GM12878 (cell line): ENCODE data around the gene TEX13D. TPM values are rescaled to one million over a fixed set of nuclear protein-coding genes. Genes with fewer than 3 reads are reported as not detected.

ENCODE experiments used
- ATAC-seq: fragments of 200-7000 bp; cut with Tn5 transposase; 3 replicates; pipeline ENCODE4 v1.9.1; 2020; ENCODE audit warnings: mild to moderate bottlenecking, moderate library complexity
- BruUV-seq: library from RNA; stranded (reverse); fragments of 400-500 nt; replicated peaks from 2 replicates; lab custom pipeline; 2021; lab: Mats Ljungman, UMichigan
- CTCF ChIA-PET: fragments of 300-600 bp; sonication (Branson Sonifier 250); formaldehyde crosslinking; extraction: SDS; loops from one replicate; lab custom pipeline; 2021; ENCODE audit warnings: inconsistent platforms; lab: Yijun Ruan, JAX
- POLR2A ChIA-PET: fragments of 350-600 bp; formaldehyde crosslinking; extraction: SDS; loops from one replicate; lab custom pipeline; 2021; ENCODE audit warnings: inconsistent platforms; lab: Charles Lee
- RAD21 ChIA-PET: fragments of 300-600 bp; sonication (Branson Sonifier 250); formaldehyde crosslinking; loops from one replicate; lab custom pipeline; 2023; ENCODE audit warnings: antibody characterized with exemption; ENCODE audit not compliant: unreplicated experiment; lab: Charles Lee
- SMC1A ChIA-PET: fragments of 300-600 bp; sonication (Branson Sonifier 250); formaldehyde crosslinking; loops from one replicate; lab custom pipeline; 2023; ENCODE audit not compliant: unreplicated experiment, uncharacterized antibody; lab: Charles Lee
- DNase-seq: peaks from one replicate; pipeline ENCODE4 v3.0.0-alpha.2; 2011; ENCODE audit warnings: low read depth, low spot score
- FAIRE-seq: peaks from 3 replicates; lab custom pipeline; 2011; peaks lifted over from hg19 to GRCh38; lab: Jason Lieb, UNC
- H2AFZ ChIP-seq: 2 replicates; pipeline ENCODE4 v1.6.0; 2011; ENCODE audit warnings: low read depth, low read length, control low read depth; ENCODE audit not compliant: control insufficient read depth
- H3K27ac ChIP-seq: 2 replicates; pipeline ENCODE4 v1.5.1; 2011; ENCODE audit warnings: control low read depth; ENCODE audit not compliant: control insufficient read depth, insufficient read depth
- H3K27me3 ChIP-seq, 2 experiments: replicated peaks in 1 of 2; 2 replicates each; pipeline versions ENCODE4 v1.6.0 to v1.6.1; 2011; ENCODE audit warnings: low read length in 1 of 2; ENCODE audit not compliant: control insufficient read depth in 2 of 2, insufficient read depth in 2 of 2
- H3K36me3 ChIP-seq, 2 experiments: 2 replicates each; pipeline ENCODE4 v1.5.1; 2011; ENCODE audit warnings: low read length in 1 of 2; ENCODE audit not compliant: control insufficient read depth in 2 of 2, insufficient read depth in 2 of 2
- H3K4me1 ChIP-seq: 2 replicates; pipeline ENCODE4 v1.6.1; 2011; ENCODE audit warnings: mild to moderate bottlenecking, low read length, moderate library complexity, mixed read lengths; ENCODE audit not compliant: control insufficient read depth, insufficient read depth
- H3K4me2 ChIP-seq: 2 replicates; pipeline ENCODE4 v1.6.0; 2011; ENCODE audit warnings: control low read depth; ENCODE audit not compliant: control insufficient read depth, insufficient read depth
- H3K4me3 ChIP-seq: fragments of 200-600 bp; sonication (generic); 2 replicates; pipeline ENCODE4 v1.5.1; 2016
- H3K79me2 ChIP-seq: 2 replicates; pipeline ENCODE4 v1.6.0; 2011; ENCODE audit warnings: low read length; ENCODE audit not compliant: control insufficient read depth, insufficient read depth
- H3K9ac ChIP-seq: 2 replicates; pipeline ENCODE4 v1.8.0; 2011; ENCODE audit warnings: low read length, control low read depth, mixed read lengths; ENCODE audit not compliant: control insufficient read depth, insufficient read depth
- H3K9me3 ChIP-seq: replicated peaks from 3 replicates; pipeline ENCODE4 v1.5.1; 2011; ENCODE audit warnings: mild to moderate bottlenecking, low read length; ENCODE audit not compliant: control insufficient read depth, insufficient read depth
- H4K20me1 ChIP-seq: 2 replicates; pipeline ENCODE4 v1.6.0; 2011; ENCODE audit not compliant: control insufficient read depth, insufficient read depth
- BCLAF1 ChIP-seq: fragments of 450-650 bp; IDR thresholded peaks from 2 replicates; pipeline ENCODE4 v1.6.1; 2017; ENCODE audit warnings: antibody characterized with exemption, mild to moderate bottlenecking, moderate library complexity
- ESRRA ChIP-seq: IDR thresholded peaks from 2 replicates; pipeline ENCODE4 v1.6.1; 2012; ENCODE audit warnings: mild to moderate bottlenecking, low read length, improper control_type of control experiment
- FOXK2 ChIP-seq: fragments of 450-650 bp; IDR thresholded peaks from 2 replicates; pipeline ENCODE4 v1.6.1; 2017; ENCODE audit warnings: mild to moderate bottlenecking, moderate library complexity
- MYB ChIP-seq: fragments of 150-350 bp; IDR thresholded peaks from 2 replicates; pipeline ENCODE4 v1.6.1; 2014; ENCODE audit warnings: mild to moderate bottlenecking, low read depth, low read length, borderline replicate concordance
- NFIC ChIP-seq: IDR thresholded peaks from 2 replicates; pipeline ENCODE4 v1.6.1; 2012; ENCODE audit warnings: low read depth, mild to moderate bottlenecking, inconsistent platforms, low read length, moderate library complexity
- NFYA ChIP-seq: IDR thresholded peaks from 2 replicates; pipeline ENCODE4 v1.6.1; 2011; ENCODE audit warnings: low read depth, mild to moderate bottlenecking, low read length, improper control_type of control experiment, borderline replicate concordance
- PAX8 ChIP-seq: fragments of 450-650 bp; IDR thresholded peaks from 2 replicates; pipeline ENCODE4 v1.6.1; 2017; ENCODE audit warnings: mild to moderate bottlenecking, moderate library complexity
- REST ChIP-seq: IDR thresholded peaks from 2 replicates; pipeline ENCODE4 v1.6.1; 2012; ENCODE audit warnings: mild to moderate bottlenecking, low read depth, low read length
- SIX5 ChIP-seq: IDR thresholded peaks from 2 replicates; pipeline ENCODE4 v1.6.1; 2011; ENCODE audit warnings: mild to moderate bottlenecking, low read depth, low read length, moderate library complexity; ENCODE audit not compliant: severe bottlenecking
- STAT1 ChIP-seq: fragments of 450-650 bp; conservative IDR thresholded peaks from 2 replicates; pipeline ENCODE4 v1.6.1; 2014; ENCODE audit warnings: antibody characterized with exemption, mild to moderate bottlenecking
- ZBED1 ChIP-seq: IDR thresholded peaks from 2 replicates; pipeline ENCODE4 v1.6.1; 2016; ENCODE audit warnings: borderline replicate concordance
- ZNF274 ChIP-seq: IDR thresholded peaks from one replicate; pipeline ENCODE4 v1.8.0; 2011; ENCODE audit not compliant: insufficient read length, insufficient read depth
- WGBS: methylation state at CpG from one replicate; pipeline ENCODE4 v1.1.6; 2016; ENCODE audit warnings: low lambda C conversion rate; ENCODE audit not compliant: insufficient replicate concordance, insufficient coverage; ENCODE audit errors: missing lambda C conversion rate; 5-methylcytosine and 5-hydroxymethylcytosine counted together
- in situ Hi-C: fragments of 300-500 bp; cut with MboI; formaldehyde crosslinking; loops from 9 replicates; pipeline ENCODE4 v1.14.3; 2018; ENCODE audit warnings: mixed read lengths
- intact Hi-C: fragments of 100-400 bp; cut with micrococcal nuclease; formaldehyde crosslinking; loops from one replicate; pipeline ENCODE4 v1.14.2; 2022; ENCODE audit not compliant: unreplicated experiment
- polyA plus RNA-seq, 11 experiments: library from polyadenylated mRNA; depleted of rRNA in 4 of 11; unstranded in 6 of 11; stranded (reverse) in 5 of 11; fragments of >200 nt; fragmentation: Nextera tagmentation in 4 of 11; fragmentation: Illumina TruSeq in 1 of 11; extraction: Ambion mirVana in 4 of 11; extraction: Trizol in 1 of 11; gene quantifications; 1 replicate in 1 of 11; 2 replicates in 10 of 11; pipeline versions ENCODE4 v1.2.1 to v1.2.3, GENCODE V29; 2011 to 2016; ENCODE audit warnings: inconsistent platforms in 2 of 11, missing spikeins in 2 of 11, low read depth in 1 of 11
- total RNA-seq, 4 experiments: library from RNA; depleted of rRNA in 3 of 4; stranded (reverse); fragments of >200 nt in 3 of 4; fragmentation: Illumina TruSeq in 1 of 4; extraction: Trizol in 1 of 4; gene quantifications; 2 replicates each; pipeline versions ENCODE4 v1.2.1 to v1.2.3, GENCODE V29; 2013 to 2021

The TEX13D gene
- total and polyA plus RNA-seq, 10 of the 15 experiments (the other 5 are each of a cell fraction or from before 2014, with no cell fraction given), result 0.11 to 2.9 (median 0.19) TPM; not detected in 1

GRCh38 chrX:124337916-124338315 lies 5.5 kb downstream of the TEX13D start:
- no peaks in the 10 kb centered on the region for H3K79me2 ChIP-seq
- no peak overlapping the region for H3K27ac ChIP-seq
- H3K27me3 ChIP-seq, result no peaks in the 10 kb centered on the region
- DNase-seq (no peak), FAIRE-seq (no peak), ATAC-seq (no peak)
- H3K9ac ChIP-seq, result no peak overlapping the region
- intact Hi-C loops, result no loop called here
- POLR2A ChIA-PET, result interaction anchor here (1.8 kb wide), 1 partner anchor 10 kb away, joined by 5 read pairs; no protein-coding TSS in a partner anchor
- no peaks in the 10 kb centered on the region for H4K20me1 ChIP-seq
- no peaks in the 10 kb centered on the region for H3K9me3 ChIP-seq
- RAD21 ChIA-PET, result no interaction called here
- WGBS, result 5% methylated on average over 1 of the region's 1 CpG
- H3K36me3 ChIP-seq, result no peaks in the 10 kb centered on the region
- CTCF ChIA-PET, result no interaction called here
- H3K4me2 ChIP-seq, result no peak overlapping the region
- no peak overlapping the region for H3K4me3 ChIP-seq
- H2AFZ ChIP-seq, result no peak overlapping the region
- in situ Hi-C loops, result no loop called here
- BruUV-seq, result no TSS peak
- H3K4me1 ChIP-seq, result no peaks in the 10 kb centered on the region
- TF ChIP-seq BCLAF1 (no peak), SIX5 (no peak), PAX8 (no peak), ZNF274 (no peak), REST (no peak), MYB (no peak), ESRRA (no peak), NFYA (no peak), FOXK2 (no peak), ZBED1 (no peak), NFIC (no peak), STAT1 (no peak)
- SMC1A ChIA-PET, result interaction anchor here (1.6 kb wide), 1 partner anchor 11 kb away, joined by 4 read pairs; no protein-coding TSS in a partner anchor
